AG09309 (cell line): Measurements from ENCODE around the gene KIF12.

ENCODE experiments used
- DNase-seq: peaks from one replicate; pipeline ENCODE4 v3.0.0-alpha.2; 2010; ENCODE audit warnings: low read depth
- H3K4me3 ChIP-seq: 2 replicates; pipeline ENCODE4 v1.5.1; 2011; ENCODE audit warnings: mild to moderate bottlenecking, low read depth, low read length, moderate library complexity; ENCODE audit not compliant: control insufficient read depth
- TF ChIP-seq, protein P1 (sequence below): IDR thresholded peaks from 2 replicates; pipeline ENCODE4 v1.5.1; 2011; ENCODE audit warnings: mild to moderate bottlenecking, low read depth, low read length, inconsistent platforms; ENCODE audit not compliant: insufficient read depth, control insufficient read depth; ENCODE audit errors: missing control alignments

KIF12 gene

DNA sequence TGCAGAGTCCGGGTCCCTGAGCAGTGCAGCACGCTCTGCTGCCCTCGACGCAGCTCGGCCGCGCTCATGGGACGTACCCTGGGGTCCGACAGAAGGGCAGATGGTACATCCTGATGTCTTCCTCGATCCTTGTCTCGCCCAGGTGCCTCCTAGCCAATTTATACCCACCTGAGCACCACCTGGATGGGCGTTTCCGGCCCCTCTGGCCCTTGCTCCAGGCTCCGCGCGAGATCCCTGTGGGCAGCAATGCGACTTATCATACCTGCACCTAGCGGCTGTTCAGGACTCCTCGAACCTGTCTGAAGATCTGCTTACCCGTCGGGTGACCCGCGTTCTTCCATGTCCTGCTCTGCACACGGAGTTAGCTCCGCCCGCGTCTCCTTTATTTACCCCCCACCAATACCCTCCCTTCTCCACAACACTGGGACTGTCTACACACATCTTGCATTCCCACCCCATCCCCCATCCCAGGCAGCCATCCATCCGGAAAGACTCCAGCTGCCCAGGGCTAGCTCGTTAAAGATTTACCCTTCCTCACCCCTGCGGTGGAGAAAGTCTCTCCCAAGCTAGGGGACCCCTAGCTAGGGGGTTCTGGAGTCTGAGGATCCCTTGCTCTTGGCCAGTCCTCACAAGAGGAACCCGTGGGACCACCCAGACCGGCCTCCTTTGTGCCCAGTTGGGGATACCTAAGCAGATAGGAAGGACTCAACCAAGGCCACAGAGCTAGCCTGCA, at the start of gene KIF12:
Gene KIF12 (minus strand): TSS at position 357 of the 733 bp plus-strand sequence. CDS start 16 bp downstream, at position 341.
- TF ChIP-seq, protein P1, sequence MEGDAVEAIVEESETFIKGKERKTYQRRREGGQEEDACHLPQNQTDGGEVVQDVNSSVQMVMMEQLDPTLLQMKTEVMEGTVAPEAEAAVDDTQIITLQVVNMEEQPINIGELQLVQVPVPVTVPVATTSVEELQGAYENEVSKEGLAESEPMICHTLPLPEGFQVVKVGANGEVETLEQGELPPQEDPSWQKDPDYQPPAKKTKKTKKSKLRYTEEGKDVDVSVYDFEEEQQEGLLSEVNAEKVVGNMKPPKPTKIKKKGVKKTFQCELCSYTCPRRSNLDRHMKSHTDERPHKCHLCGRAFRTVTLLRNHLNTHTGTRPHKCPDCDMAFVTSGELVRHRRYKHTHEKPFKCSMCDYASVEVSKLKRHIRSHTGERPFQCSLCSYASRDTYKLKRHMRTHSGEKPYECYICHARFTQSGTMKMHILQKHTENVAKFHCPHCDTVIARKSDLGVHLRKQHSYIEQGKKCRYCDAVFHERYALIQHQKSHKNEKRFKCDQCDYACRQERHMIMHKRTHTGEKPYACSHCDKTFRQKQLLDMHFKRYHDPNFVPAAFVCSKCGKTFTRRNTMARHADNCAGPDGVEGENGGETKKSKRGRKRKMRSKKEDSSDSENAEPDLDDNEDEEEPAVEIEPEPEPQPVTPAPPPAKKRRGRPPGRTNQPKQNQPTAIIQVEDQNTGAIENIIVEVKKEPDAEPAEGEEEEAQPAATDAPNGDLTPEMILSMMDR, result no peak
- H3K4me3 ChIP-seq, result no peak within 1 kb of the TSS; the same call in 1 of the 2 replicates
- DNase-seq, result no peak

DNA sequence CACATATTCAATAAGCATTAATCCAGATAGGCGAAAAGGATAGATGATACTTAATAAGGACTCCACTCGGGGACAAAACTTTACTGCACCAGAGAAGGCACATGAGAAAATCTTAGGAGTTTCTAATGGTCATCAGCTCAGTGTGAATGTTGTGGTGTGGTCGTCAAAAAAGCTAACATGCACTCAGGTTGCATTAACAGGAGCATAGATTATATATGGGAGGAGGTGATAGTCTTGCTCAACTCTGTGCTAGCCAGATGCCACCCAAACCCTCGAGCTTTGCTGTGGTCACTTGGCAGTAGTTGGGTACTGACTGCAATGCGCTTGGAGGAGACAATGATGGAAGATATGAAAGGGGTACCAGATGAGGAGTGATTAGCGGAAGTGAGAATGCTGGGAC, 47.6 kb upstream of the KIF12 start:
- H3K4me3 ChIP-seq, result no peak overlapping the region
- DNase-seq, result no peak
- TF ChIP-seq, protein P1, result no peak

DNA sequence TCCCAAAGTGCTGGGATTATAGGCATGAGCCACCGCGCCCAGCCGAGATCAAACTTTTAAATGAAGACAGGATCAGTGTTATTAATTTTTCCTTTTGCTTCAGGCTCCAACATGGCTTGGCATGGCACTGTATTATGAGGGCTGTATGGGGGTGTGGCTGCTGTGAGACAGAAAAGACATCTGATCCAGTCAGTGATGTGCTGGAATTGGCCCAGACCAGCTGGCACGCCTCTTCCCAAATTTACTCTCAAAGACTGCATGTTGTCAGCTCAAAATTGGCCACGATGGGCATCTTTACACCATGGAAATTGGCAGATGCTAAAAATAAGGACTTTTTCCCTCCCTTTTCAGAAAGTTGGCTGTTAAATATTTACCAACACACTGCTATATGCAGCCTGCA, 44.1 kb upstream of the KIF12 start:
- no peak overlapping the region for H3K4me3 ChIP-seq
- no peak for DNase-seq
- TF ChIP-seq, protein P1, result no peak

DNA sequence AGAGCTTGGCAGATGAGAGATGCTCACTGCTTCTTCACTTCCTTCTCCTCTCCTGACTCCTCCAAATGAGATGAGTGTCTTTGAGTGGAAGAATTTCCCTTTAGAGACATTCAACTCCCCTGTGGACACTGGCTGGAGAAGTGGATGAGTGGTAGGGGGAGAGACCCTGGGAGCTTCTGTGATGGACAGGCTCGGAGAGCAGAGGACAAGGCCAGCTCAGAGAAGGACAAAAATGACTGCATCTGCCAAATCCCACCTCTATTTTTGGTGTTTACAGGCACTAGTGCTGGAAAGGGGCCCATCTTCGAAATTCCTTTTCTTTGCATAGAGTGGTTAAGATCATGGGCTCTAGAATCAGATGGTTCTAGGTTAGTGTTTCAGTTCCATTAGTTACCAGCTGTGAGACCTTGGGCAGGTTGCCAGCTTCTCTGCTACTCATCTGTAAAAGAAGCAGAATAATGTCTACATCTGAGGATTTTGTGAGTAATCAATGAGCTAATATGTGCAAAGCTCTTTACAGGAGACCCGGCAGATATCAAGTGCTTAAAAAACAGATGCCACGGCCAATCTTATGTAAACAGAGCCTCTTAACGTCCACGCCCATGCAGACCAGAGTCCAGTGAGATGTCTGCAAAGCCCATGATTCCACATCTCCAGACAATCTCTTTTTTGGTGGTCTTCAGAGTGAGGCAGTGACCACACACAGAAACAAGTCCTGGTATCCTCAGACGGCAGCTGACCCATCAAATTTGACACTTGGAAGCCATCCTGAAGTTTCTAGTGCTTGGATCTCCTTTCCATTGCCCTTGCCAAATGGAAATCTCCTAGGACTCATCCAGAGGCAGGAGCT, 42.7 kb upstream of the KIF12 start:
- H3K4me3 ChIP-seq, result no peak overlapping the region
- TF ChIP-seq, protein P1, result no peak
- DNase-seq, result no peak

DNA sequence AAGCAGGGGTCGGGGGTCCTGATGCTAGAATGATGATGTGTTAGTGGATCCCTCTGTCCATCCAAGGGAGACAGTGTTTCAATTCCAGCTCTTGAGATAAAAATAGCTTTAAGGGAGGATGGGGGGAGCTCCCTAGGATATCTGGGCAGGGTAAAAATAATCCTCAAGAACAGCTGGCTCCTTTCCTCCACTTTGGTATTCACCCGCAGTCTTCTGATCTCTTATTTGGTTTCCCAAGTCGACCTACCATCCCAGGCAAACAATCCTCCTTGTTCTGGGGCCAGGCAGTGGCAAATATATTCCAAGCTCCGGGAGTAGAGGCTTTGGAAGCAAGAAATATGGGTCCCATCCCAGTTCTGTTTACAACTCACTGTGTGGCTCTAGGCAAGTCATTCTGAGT, 41.8 kb upstream of the KIF12 start:
- no peak for DNase-seq
- TF ChIP-seq, protein P1, result no peak
- H3K4me3 ChIP-seq, result no peak overlapping the region

DNA sequence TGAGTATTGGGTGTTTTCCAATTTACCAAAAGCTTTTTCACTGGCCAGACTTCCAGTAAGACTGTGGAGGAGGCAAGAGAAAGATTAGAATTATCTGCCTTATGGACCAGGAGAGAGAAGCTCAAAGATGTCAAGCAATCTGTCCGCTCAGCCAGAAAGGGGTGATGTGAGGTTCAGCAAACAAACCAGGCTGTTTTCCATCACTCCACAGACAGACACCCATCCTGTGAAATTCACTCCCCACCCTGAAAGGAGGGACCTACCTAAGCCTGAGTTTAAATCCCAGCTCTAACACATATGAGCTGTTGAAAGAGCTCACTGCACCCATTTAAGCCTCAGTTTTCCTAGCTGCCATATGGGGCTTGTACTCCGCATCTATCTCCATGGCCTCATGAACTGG, 41.3 kb upstream of the KIF12 start:
- H3K4me3 ChIP-seq, result no peak overlapping the region
- TF ChIP-seq, protein P1, result no peak
- DNase-seq, result no peak
